A549 (cell line): ENCODE results near the gene YBX1. TPM values are rescaled to one million over a fixed set of nuclear protein-coding genes. Genes with fewer than 3 reads are reported as not detected.

Experiments used
- ATAC-seq, 2 experiments: fragments of 200-7000 bp in 1 of 2; fragments of >200 bp in 1 of 2; cut with Nextera tagmentation in 1 of 2; cut with Tn5 transposase in 1 of 2; 3 replicates each; pipeline versions ENCODE4 v1.8.0 to v1.9.1; 2018 to 2020; ENCODE audit warnings: mild to moderate bottlenecking in 1 of 2, moderate library complexity in 1 of 2
- CTCF ChIA-PET: fragments of 300-600 bp; sonication (Branson Sonifier 250); formaldehyde crosslinking; extraction: SDS; loops from one replicate; lab custom pipeline; 2021; ENCODE audit warnings: antibody characterized with exemption, inconsistent platforms; lab: Yijun Ruan, JAX
- POLR2A ChIA-PET: fragments of 350-600 bp; formaldehyde crosslinking; extraction: SDS; loops from one replicate; lab custom pipeline; 2021; ENCODE audit warnings: antibody characterized with exemption, inconsistent platforms; lab: Yijun Ruan, JAX
- DNase-seq, 2 experiments: peaks; one replicate each; pipeline versions ENCODE4 v3.0.0 to v3.0.0-alpha.2; 2011 to 2016; ENCODE audit warnings: low read depth in 1 of 2, low spot score in 1 of 2
- FAIRE-seq: peaks from 2 replicates; lab custom pipeline; 2011; peaks lifted over from hg19 to GRCh38; lab: Jason Lieb, UNC
- H3K27ac ChIP-seq, 2 experiments: fragments of >200 bp; sonication (Bioruptor Twin); formaldehyde crosslinking; 3 replicates each; pipeline ENCODE4 v1.5.1; 2016 to 2017
- H3K4me1 ChIP-seq: fragments of >200 bp; sonication (Bioruptor Twin); formaldehyde crosslinking; 3 replicates; pipeline ENCODE4 v1.6.1; 2016
- H3K4me2 ChIP-seq: fragments of >200 bp; sonication (Bioruptor Twin); formaldehyde crosslinking; 3 replicates; pipeline ENCODE4 v1.6.1; 2016
- H3K4me3 ChIP-seq: fragments of >200 bp; sonication (Bioruptor Twin); formaldehyde crosslinking; 3 replicates; pipeline ENCODE4 v1.5.1; 2016
- H3K9me3 ChIP-seq: fragments of >200 bp; sonication (Bioruptor Twin); formaldehyde crosslinking; 3 replicates; pipeline ENCODE4 v1.6.1; 2016
- CBX8 ChIP-seq: fragments of 200-600 bp; sonication (generic); IDR thresholded peaks from 2 replicates; pipeline ENCODE4 v1.6.1; 2016
- CHD4 ChIP-seq: fragments of 200-600 bp; sonication (generic); IDR thresholded peaks from 2 replicates; pipeline ENCODE4 v1.6.1; 2016; ENCODE audit warnings: antibody characterized with exemption, mild to moderate bottlenecking, borderline replicate concordance
- EHF ChIP-seq: fragments of 250-450 bp; sonication (Bioruptor Pico); IDR thresholded peaks from 2 replicates; pipeline ENCODE4 v1.5.0; 2020; ENCODE audit warnings: mild to moderate bottlenecking
- EHMT2 ChIP-seq: fragments of 200-600 bp; sonication (generic); IDR thresholded peaks from 2 replicates; pipeline ENCODE4 v1.6.1; 2016; ENCODE audit warnings: antibody characterized with exemption, low read depth, mild to moderate bottlenecking, moderate library complexity
- FOSL2 ChIP-seq, 2 experiments: fragments of 450-650 bp in 1 of 2; fragments of >200 bp in 1 of 2; sonication (Bioruptor Twin) in 1 of 2; formaldehyde crosslinking; IDR thresholded peaks; 2 replicates each; pipeline versions ENCODE4 v1.5.0 to v1.6.1; 2016 to 2020; ENCODE audit warnings: mild to moderate bottlenecking in 1 of 2, moderate library complexity in 1 of 2
- HOXA7 ChIP-seq: fragments of 250-450 bp; sonication (Bioruptor Pico); IDR thresholded peaks from 2 replicates; pipeline ENCODE4 v1.5.0; 2020; ENCODE audit warnings: mild to moderate bottlenecking, moderate library complexity
- HOXB5 ChIP-seq: fragments of 250-450 bp; sonication (Bioruptor Pico); IDR thresholded peaks from 2 replicates; pipeline ENCODE4 v1.5.0; 2020; ENCODE audit warnings: mild to moderate bottlenecking, moderate library complexity
- JUN ChIP-seq, 2 experiments: fragments of >200 bp; sonication (Bioruptor Twin); formaldehyde crosslinking; IDR thresholded peaks; 2 replicates in 1 of 2; 3 replicates in 1 of 2; pipeline ENCODE4 v1.6.1; 2016 to 2017
- NPAS2 ChIP-seq: fragments of 250-450 bp; sonication (Bioruptor Pico); IDR thresholded peaks from 2 replicates; pipeline ENCODE4 v1.8.0; 2022; ENCODE audit warnings: mild to moderate bottlenecking, moderate library complexity, borderline replicate concordance
- NR3C1 ChIP-seq: fragments of >200 bp; sonication (Bioruptor Twin); formaldehyde crosslinking; IDR thresholded peaks from 3 replicates; pipeline ENCODE4 v1.6.1; 2017
- POLR2AphosphoS2 ChIP-seq: conservative IDR thresholded peaks from 2 replicates; pipeline ENCODE4 v1.6.1; 2012; ENCODE audit warnings: low read length, improper control_type of control experiment, inconsistent platforms
- RAD21 ChIP-seq, 2 experiments: fragments of >200 bp in 1 of 2; sonication (Bioruptor Twin) in 1 of 2; formaldehyde crosslinking in 1 of 2; IDR thresholded peaks in 1 of 2; conservative IDR thresholded peaks in 1 of 2; 2 replicates in 1 of 2; 3 replicates in 1 of 2; pipeline ENCODE4 v1.6.1; 2012 to 2018; ENCODE audit warnings: inconsistent platforms in 1 of 2
- SMC3 ChIP-seq: fragments of >200 bp; sonication (Bioruptor Twin); formaldehyde crosslinking; IDR thresholded peaks from 3 replicates; pipeline ENCODE4 v1.6.1; 2018; ENCODE audit warnings: inconsistent platforms
- SREBF2 ChIP-seq: fragments of 450-650 bp; IDR thresholded peaks from 2 replicates; pipeline ENCODE4 v1.6.1; 2014; ENCODE audit warnings: mild to moderate bottlenecking, moderate library complexity
- TFCP2L1 ChIP-seq: fragments of 250-450 bp; sonication (Bioruptor Pico); IDR thresholded peaks from 2 replicates; pipeline ENCODE4 v1.5.0; 2021; ENCODE audit warnings: mild to moderate bottlenecking
- WGBS: methylation state at CpG from one replicate; pipeline ENCODE4 v1.1.6; 2017; ENCODE audit errors: missing lambda C conversion rate; 5-methylcytosine and 5-hydroxymethylcytosine counted together
- polyA plus RNA-seq, 4 experiments: library from polyadenylated mRNA; depleted of rRNA in 3 of 4; stranded (reverse); fragments of >200 nt; fragmentation: RNase III in 1 of 4; extraction: RNeasy Plus Mini Kit Qiagen cat#74134 plus additional on column Dnase treatment in 1 of 4; gene quantifications; 2 replicates in 3 of 4; 3 replicates in 1 of 4; pipeline ENCODE4 v1.2.3, GENCODE V29; 2011 to 2017
- TF ChIP-seq, protein P1 (sequence below): fragments of >200 bp; sonication (Bioruptor Twin); formaldehyde crosslinking; IDR thresholded peaks from 3 replicates; pipeline ENCODE4 v1.5.1; 2016
- TF ChIP-seq, protein P2 (sequence below): fragments of 450-650 bp; IDR thresholded peaks from 2 replicates; pipeline ENCODE4 v1.6.1; 2014; ENCODE audit warnings: antibody characterized with exemption
- TF ChIP-seq, protein P3 (sequence below): IDR thresholded peaks from 2 replicates; pipeline ENCODE4 v1.6.1; 2012; ENCODE audit warnings: low read depth, borderline replicate concordance
- TF ChIP-seq, protein P4 (sequence below): fragments of 250-450 bp; sonication (Bioruptor Pico); IDR thresholded peaks from 2 replicates; pipeline ENCODE4 v1.5.0; 2021; ENCODE audit warnings: mild to moderate bottlenecking, moderate library complexity, borderline replicate concordance

YBX1 gene
- polyA plus RNA-seq, 2 of the 4 experiments (the other 2 are of a cell fraction), result 488 to 747 TPM

DNA sequence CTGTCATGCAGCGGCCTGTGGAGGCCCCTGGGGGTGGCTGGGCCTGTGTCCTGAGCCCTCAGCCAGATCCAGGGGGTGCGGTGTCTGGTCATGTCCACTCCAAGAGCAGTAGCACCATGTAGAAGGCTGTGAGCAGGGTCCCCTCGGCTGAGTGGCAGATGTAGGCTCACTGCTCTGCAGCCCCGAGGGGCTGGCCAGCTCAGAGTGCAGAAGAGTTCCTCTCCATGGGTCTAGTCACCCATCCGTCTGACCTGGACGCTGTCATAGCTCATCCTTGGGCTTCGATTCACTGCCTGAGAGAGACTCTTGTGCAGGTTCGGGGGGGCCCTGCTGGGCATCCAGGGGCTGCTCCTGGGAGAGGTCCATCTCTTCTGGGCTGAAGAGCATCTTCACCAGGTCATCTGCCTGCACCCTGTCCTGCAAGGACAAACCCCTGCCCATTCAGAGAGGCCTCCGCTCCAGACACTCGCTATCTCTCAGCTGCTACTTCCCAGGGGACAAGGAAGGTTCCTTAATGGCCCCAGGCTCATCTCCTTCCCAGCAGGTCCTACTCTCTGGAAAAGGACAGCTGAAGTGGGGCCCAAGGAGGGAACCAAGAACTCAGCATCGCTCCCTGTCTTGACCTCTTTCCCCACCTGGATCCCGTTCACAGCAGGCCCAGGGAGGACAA lies 64.4 kb downstream of the YBX1 start:
- ChIA-PET POLR2A (no interaction called here), CTCF (interaction anchor here (0.7 to 3.2 kb wide), 15 partner anchors 8 to 595 kb away, joined by 3 to 21 read pairs (median 3); no protein-coding TSS in a partner anchor)
- TF ChIP-seq JUN (IDR thresholded peaks at IDR 0.05) (no peak), NPAS2 (no peak)
- TF ChIP-seq, protein P1, sequence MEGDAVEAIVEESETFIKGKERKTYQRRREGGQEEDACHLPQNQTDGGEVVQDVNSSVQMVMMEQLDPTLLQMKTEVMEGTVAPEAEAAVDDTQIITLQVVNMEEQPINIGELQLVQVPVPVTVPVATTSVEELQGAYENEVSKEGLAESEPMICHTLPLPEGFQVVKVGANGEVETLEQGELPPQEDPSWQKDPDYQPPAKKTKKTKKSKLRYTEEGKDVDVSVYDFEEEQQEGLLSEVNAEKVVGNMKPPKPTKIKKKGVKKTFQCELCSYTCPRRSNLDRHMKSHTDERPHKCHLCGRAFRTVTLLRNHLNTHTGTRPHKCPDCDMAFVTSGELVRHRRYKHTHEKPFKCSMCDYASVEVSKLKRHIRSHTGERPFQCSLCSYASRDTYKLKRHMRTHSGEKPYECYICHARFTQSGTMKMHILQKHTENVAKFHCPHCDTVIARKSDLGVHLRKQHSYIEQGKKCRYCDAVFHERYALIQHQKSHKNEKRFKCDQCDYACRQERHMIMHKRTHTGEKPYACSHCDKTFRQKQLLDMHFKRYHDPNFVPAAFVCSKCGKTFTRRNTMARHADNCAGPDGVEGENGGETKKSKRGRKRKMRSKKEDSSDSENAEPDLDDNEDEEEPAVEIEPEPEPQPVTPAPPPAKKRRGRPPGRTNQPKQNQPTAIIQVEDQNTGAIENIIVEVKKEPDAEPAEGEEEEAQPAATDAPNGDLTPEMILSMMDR, result no peak
- FAIRE-seq (no peak), DNase-seq (no peak), ATAC-seq (no peak)
- H3K27ac ChIP-seq, result no peak overlapping the region
- no peaks in the 10 kb centered on the region for H3K9me3 ChIP-seq
- H3K4me2 ChIP-seq, result no peak overlapping the region
- 94% methylated on average over 9 of the region's 12 CpGs for WGBS
- no peaks in the 10 kb centered on the region for H3K4me1 ChIP-seq
- no peak overlapping the region for H3K4me3 ChIP-seq

DNA sequence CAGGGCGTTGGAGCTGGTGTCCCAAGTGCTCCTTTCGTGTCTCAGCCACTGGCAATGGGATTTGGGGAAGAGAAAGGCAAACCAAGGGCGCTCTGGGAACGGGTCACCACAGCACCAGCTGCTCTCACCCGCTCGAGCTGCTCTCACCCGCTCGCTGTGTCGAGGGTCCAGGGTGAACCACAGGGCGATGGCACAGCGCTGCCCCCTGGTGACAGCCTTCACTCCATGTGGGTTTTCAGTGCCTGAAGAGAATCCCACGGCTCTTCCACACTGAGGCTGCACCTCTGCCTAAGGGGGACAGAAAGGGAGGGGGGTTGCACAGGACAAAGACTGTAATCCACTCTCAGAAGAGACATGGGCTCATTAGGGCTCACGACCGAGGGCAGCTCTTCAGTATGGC lies 64.9 kb downstream of the YBX1 start:
- Histone ChIP-seq H3K9me3 (no peaks in the 10 kb centered on the region), H3K4me3 (no peak overlapping the region), H3K27ac (no peak overlapping the region), H3K4me1 (no peaks in the 10 kb centered on the region)
- FAIRE-seq, result no peak
- CTCF ChIA-PET, result interaction anchor here (0.7 to 3.2 kb wide), 18 partner anchors 9 to 595 kb away, joined by 3 to 21 read pairs (median 3); no protein-coding TSS in a partner anchor
- POLR2A ChIA-PET, result no interaction called here
- peak; percentile 42 to 50; a peak in 3 of 5 replicates for TF ChIP-seq RAD21 (conservative IDR thresholded peaks at IDR 0.05 in 1 of 2, IDR thresholded peaks at IDR 0.05 in 1 of 2)
- TF ChIP-seq, protein P1, result peak; percentile 39
- TF ChIP-seq TFCP2L1, result no peak
- peak; percentile 44 for TF ChIP-seq SMC3
- no peak for TF ChIP-seq HOXA7 (CRISPR knock-in tag)
- TF ChIP-seq, all 56 proteins: peak for 3
- ATAC-seq (peak in 1 of 2 experiments; percentile 75; a peak in 3 of 6 replicates), DNase-seq (peak in 1 of 2 experiments; percentile 10)
- WGBS, result 91% methylated on average over 6 of the region's 14 CpGs
- no peak overlapping the region for H3K4me2 ChIP-seq

DNA sequence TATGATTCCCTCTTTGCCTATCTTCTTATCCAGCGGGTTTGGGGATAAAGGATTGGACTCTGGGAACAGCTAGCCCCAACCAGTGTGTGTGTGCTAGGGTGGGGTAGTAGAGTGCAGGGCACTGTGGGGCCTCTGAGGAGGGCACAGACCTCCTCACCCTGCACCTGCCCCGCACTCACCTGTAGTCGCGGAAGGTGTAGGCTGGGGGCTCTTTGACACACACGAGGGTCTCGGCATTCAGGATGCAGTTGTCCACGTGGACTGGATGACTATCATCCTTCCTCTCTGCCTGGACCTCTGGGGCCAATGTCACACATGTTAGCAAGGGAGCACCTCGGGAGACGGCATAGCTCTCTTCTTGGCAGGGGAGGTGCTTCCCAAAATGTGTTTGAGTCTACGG lies 65.8 kb downstream of the YBX1 start:
- H3K4me1 ChIP-seq, result no peaks in the 10 kb centered on the region
- H3K4me3 ChIP-seq, result no peak overlapping the region
- ATAC-seq, result no peak
- no peak overlapping the region for H3K27ac ChIP-seq
- no peak for DNase-seq
- POLR2A ChIA-PET, result no interaction called here
- no peak overlapping the region for H3K4me2 ChIP-seq
- TF ChIP-seq CBX8, result no peak
- TF ChIP-seq SREBF2, result no peak
- TF ChIP-seq EHMT2, result no peak
- TF ChIP-seq, protein P2, sequence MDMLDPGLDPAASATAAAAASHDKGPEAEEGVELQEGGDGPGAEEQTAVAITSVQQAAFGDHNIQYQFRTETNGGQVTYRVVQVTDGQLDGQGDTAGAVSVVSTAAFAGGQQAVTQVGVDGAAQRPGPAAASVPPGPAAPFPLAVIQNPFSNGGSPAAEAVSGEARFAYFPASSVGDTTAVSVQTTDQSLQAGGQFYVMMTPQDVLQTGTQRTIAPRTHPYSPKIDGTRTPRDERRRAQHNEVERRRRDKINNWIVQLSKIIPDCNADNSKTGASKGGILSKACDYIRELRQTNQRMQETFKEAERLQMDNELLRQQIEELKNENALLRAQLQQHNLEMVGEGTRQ, result no peak
- TF ChIP-seq FOSL2 (IDR thresholded peaks at IDR 0.05), result no peak
- no peak for TF ChIP-seq FOSL2 (CRISPR knock-in tag; IDR thresholded peaks at IDR 0.05)
- no peak for TF ChIP-seq NR3C1
- no peak for TF ChIP-seq CHD4
- TF ChIP-seq EHF (CRISPR knock-in tag), result no peak
- TF ChIP-seq POLR2AphosphoS2, result no peak
- TF ChIP-seq, protein P3, sequence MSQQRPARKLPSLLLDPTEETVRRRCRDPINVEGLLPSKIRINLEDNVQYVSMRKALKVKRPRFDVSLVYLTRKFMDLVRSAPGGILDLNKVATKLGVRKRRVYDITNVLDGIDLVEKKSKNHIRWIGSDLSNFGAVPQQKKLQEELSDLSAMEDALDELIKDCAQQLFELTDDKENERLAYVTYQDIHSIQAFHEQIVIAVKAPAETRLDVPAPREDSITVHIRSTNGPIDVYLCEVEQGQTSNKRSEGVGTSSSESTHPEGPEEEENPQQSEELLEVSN, result no peak
- TF ChIP-seq HOXB5 (CRISPR knock-in tag), result no peak
- TF ChIP-seq, protein P4, sequence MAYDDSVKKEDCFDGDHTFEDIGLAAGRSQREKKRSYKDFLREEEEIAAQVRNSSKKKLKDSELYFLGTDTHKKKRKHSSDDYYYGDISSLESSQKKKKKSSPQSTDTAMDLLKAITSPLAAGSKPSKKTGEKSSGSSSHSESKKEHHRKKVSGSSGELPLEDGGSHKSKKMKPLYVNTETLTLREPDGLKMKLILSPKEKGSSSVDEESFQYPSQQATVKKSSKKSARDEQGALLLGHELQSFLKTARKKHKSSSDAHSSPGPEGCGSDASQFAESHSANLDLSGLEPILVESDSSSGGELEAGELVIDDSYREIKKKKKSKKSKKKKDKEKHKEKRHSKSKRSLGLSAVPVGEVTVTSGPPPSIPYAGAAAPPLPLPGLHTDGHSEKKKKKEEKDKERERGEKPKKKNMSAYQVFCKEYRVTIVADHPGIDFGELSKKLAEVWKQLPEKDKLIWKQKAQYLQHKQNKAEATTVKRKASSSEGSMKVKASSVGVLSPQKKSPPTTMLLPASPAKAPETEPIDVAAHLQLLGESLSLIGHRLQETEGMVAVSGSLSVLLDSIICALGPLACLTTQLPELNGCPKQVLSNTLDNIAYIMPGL (CRISPR knock-in tag), result no peak
- TF ChIP-seq, all 56 proteins: peak for 0
- CTCF ChIA-PET, result interaction anchor here (0.5 to 3.2 kb wide), 5 partner anchors 9 to 574 kb away, joined by 3 to 21 read pairs (median 3); no protein-coding TSS in a partner anchor
- no peak for FAIRE-seq
- 84% methylated on average over 4 of the region's 10 CpGs for WGBS
- H3K9me3 ChIP-seq, result no peaks in the 10 kb centered on the region
